K562 (cell line): ENCODE measurements around the gene SDK1. TPM values are rescaled to one million over a fixed set of nuclear protein-coding genes. Genes with fewer than 3 reads are reported as not detected.

Experiments used
- ATAC-seq: fragments of 200-7000 bp; cut with Tn5 transposase; 3 replicates; pipeline ENCODE4 v1.9.1; 2020; ENCODE audit warnings: moderate library complexity
- BruUV-seq: library from RNA; stranded (reverse); fragments of 400-500 nt; replicated peaks from 2 replicates; lab custom pipeline; 2021; lab: Mats Ljungman, UMichigan
- CTCF ChIA-PET: fragments of 300-600 bp; formaldehyde crosslinking; extraction: SDS; loops from one replicate; lab custom pipeline; 2021; ENCODE audit warnings: low intra/inter-chr PET ratio; lab: Yijun Ruan, JAX
- POLR2A ChIA-PET: fragments of 300-600, 350-650 bp; sonication (Branson Sonifier 250); formaldehyde crosslinking; extraction: SDS; loops from one replicate; lab custom pipeline; 2021; ENCODE audit warnings: antibody characterized with exemption, inconsistent platforms; lab: Yijun Ruan, JAX
- DNase-seq, 4 experiments: peaks; one replicate each; pipeline versions ENCODE4 v3.0.0 to v3.0.0-alpha.2; 2011 to 2018; ENCODE audit warnings: low spot score in 3 of 4, mixed read lengths in 3 of 4; ENCODE audit errors: extremely low read depth in 1 of 4
- FAIRE-seq: peaks from 2 replicates; lab custom pipeline; 2011; peaks lifted over from hg19 to GRCh38; lab: Jason Lieb, UNC
- H2AFZ ChIP-seq: 2 replicates; pipeline ENCODE4 v1.6.0; 2011; ENCODE audit warnings: low read depth, low read length, control low read depth, inconsistent platforms
- H3K27ac ChIP-seq: fragments of 200-600 bp; 3 replicates; pipeline ENCODE4 v1.8.0; 2011; ENCODE audit warnings: low read depth, mild to moderate bottlenecking, control low read depth, inconsistent platforms, low read length, moderate library complexity, mixed read lengths; ENCODE audit errors: extremely low read depth
- H3K27me3 ChIP-seq, 2 experiments: fragments of 300-600 bp in 1 of 2; 2 replicates in 1 of 2; 3 replicates in 1 of 2; pipeline versions ENCODE4 v1.6.0 to v1.8.0; 2011; ENCODE audit warnings: inconsistent platforms in 2 of 2, low read length in 2 of 2, mild to moderate bottlenecking in 1 of 2, mixed read lengths in 1 of 2, moderate library complexity in 1 of 2; ENCODE audit not compliant: control insufficient read depth in 2 of 2, insufficient read depth in 2 of 2
- H3K36me3 ChIP-seq: fragments of 300-600 bp; 3 replicates; pipeline ENCODE4 v1.8.0; 2011; ENCODE audit warnings: mild to moderate bottlenecking, low read length, inconsistent platforms; ENCODE audit not compliant: control insufficient read depth, insufficient read depth
- H3K4me1 ChIP-seq, 2 experiments: fragments of 200-600 bp in 1 of 2; replicated peaks in 1 of 2; 2 replicates in 1 of 2; 3 replicates in 1 of 2; pipeline versions ENCODE4 v1.5.1 to v1.8.0; 2011; ENCODE audit warnings: inconsistent platforms in 2 of 2, low read length in 2 of 2, mild to moderate bottlenecking in 1 of 2, mixed read lengths in 1 of 2, moderate library complexity in 1 of 2; ENCODE audit not compliant: control insufficient read depth in 2 of 2, insufficient read depth in 2 of 2
- H3K4me2 ChIP-seq: 2 replicates; pipeline ENCODE4 v1.6.1; 2011; ENCODE audit warnings: low read length, control low read depth, inconsistent platforms, mixed read lengths; ENCODE audit not compliant: insufficient read depth
- H3K4me3 ChIP-seq: fragments of 200-600 bp; sonication (generic), shearing (Covaris generic); 2 replicates; pipeline ENCODE4 v1.5.1; 2016; ENCODE audit warnings: control low read depth, inconsistent platforms
- H3K79me2 ChIP-seq: fragments of 200-600 bp; 3 replicates; pipeline ENCODE4 v1.8.0; 2011; ENCODE audit warnings: low read length, inconsistent platforms; ENCODE audit not compliant: control insufficient read depth, insufficient read depth
- H3K9ac ChIP-seq, 2 experiments: 2 replicates each; pipeline versions ENCODE4 v1.6.0 to v1.6.1; 2011; ENCODE audit warnings: low read depth in 2 of 2, low read length in 2 of 2, control low read depth in 1 of 2, inconsistent platforms in 1 of 2, mild to moderate bottlenecking in 1 of 2, mixed read lengths in 1 of 2; ENCODE audit not compliant: insufficient read depth in 1 of 2
- H3K9me1 ChIP-seq: one replicate; pipeline ENCODE4 v1.6.0; 2011; ENCODE audit warnings: inconsistent platforms, mild to moderate bottlenecking, low read length, moderate library complexity; ENCODE audit not compliant: control insufficient read depth, insufficient read depth
- H3K9me3 ChIP-seq: replicated peaks from 2 replicates; pipeline ENCODE4 v1.5.1; 2011; ENCODE audit warnings: low read depth, low read length, inconsistent platforms; ENCODE audit not compliant: control insufficient read depth, insufficient read depth
- H4K20me1 ChIP-seq: replicated peaks from 2 replicates; pipeline ENCODE4 v1.6.1; 2011; ENCODE audit warnings: low read length, inconsistent platforms, mixed read lengths; ENCODE audit not compliant: control insufficient read depth, insufficient read depth
- ATF7 ChIP-seq: fragments of 450-650 bp; IDR thresholded peaks from 2 replicates; pipeline ENCODE4 v1.7.1; 2014; ENCODE audit warnings: mild to moderate bottlenecking, moderate library complexity
- BCOR ChIP-seq: fragments of 450-650 bp; IDR thresholded peaks from 2 replicates; pipeline ENCODE4 v1.6.1; 2016
- CAMTA2 ChIP-seq: fragments of 250-450 bp; sonication (Bioruptor Pico); conservative IDR thresholded peaks from 2 replicates; pipeline ENCODE4 v1.5.1; 2022
- GTF2F1 ChIP-seq: IDR thresholded peaks from 2 replicates; pipeline ENCODE4 v1.6.1; 2011; ENCODE audit warnings: low read depth, low read length, improper control_type of control experiment
- KDM4B ChIP-seq, 2 experiments: fragments of 450-650 bp in 1 of 2; sonication (generic) in 1 of 2; IDR thresholded peaks; 2 replicates each; pipeline ENCODE4 v1.6.1; 2016 to 2017; ENCODE audit warnings: borderline replicate concordance in 2 of 2, antibody characterized with exemption in 1 of 2, low read depth in 1 of 2, mild to moderate bottlenecking in 1 of 2
- PHF21A ChIP-seq: fragments of 450-650 bp; IDR thresholded peaks from 2 replicates; pipeline ENCODE4 v1.6.1; 2017; ENCODE audit warnings: low read depth, borderline replicate concordance
- SMARCC2 ChIP-seq: fragments of 450-650 bp; IDR thresholded peaks from 2 replicates; pipeline ENCODE4 v1.6.1; 2017; ENCODE audit warnings: antibody characterized with exemption, moderate library complexity, mild to moderate bottlenecking, low read depth
- TOE1 ChIP-seq, 2 experiments: fragments of 450-650 bp in 1 of 2; sonication (generic) in 1 of 2; formaldehyde crosslinking in 1 of 2; IDR thresholded peaks; 2 replicates each; pipeline versions ENCODE4 v1.7.1 to v1.8.0; 2016 to 2022; ENCODE audit warnings: borderline replicate concordance in 2 of 2, mild to moderate bottlenecking in 2 of 2, antibody characterized with exemption in 1 of 2, inconsistent platforms in 1 of 2, low read depth in 1 of 2, missing genetic modification reagents in 1 of 2, moderate library complexity in 1 of 2
- ZBTB17 ChIP-seq: fragments of 450-650 bp; formaldehyde crosslinking; IDR thresholded peaks from 2 replicates; pipeline ENCODE4 v1.4.0; 2020; ENCODE audit warnings: mild to moderate bottlenecking
- ZNF239 ChIP-seq: fragments of 250-450 bp; sonication (Bioruptor Pico); IDR thresholded peaks from 2 replicates; pipeline ENCODE4 v1.4.0; 2020; ENCODE audit warnings: mild to moderate bottlenecking
- ZNF57 ChIP-seq: fragments of 450-650 bp; formaldehyde crosslinking; IDR thresholded peaks from 2 replicates; pipeline ENCODE4 v1.4.0; 2020; ENCODE audit warnings: mild to moderate bottlenecking, moderate library complexity
- ZZZ3 ChIP-seq: fragments of 450-650 bp; IDR thresholded peaks from 2 replicates; pipeline ENCODE4 v1.6.1; 2016; ENCODE audit warnings: antibody characterized with exemption, mild to moderate bottlenecking, moderate library complexity
- WGBS: fragments of 100-300 bp; shearing (Covaris generic); methylation state at CpG from one replicate; pipeline ENCODE4 v1.1.6; 2016; ENCODE audit warnings: low coverage, mixed read lengths; ENCODE audit not compliant: insufficient coverage; ENCODE audit errors: missing lambda C conversion rate; 5-methylcytosine and 5-hydroxymethylcytosine counted together
- in situ Hi-C: fragments of 300-500 bp; cut with MboI; formaldehyde crosslinking; loops from 4 replicates; pipeline ENCODE4 v1.15.0; 2018; ENCODE audit warnings: inconsistent platforms, mixed read lengths
- intact Hi-C: fragments of 100-400 bp; cut with micrococcal nuclease; formaldehyde crosslinking; loops from 2 replicates; pipeline ENCODE4 v1.14.2; 2022
- polyA plus RNA-seq, 8 experiments: library from polyadenylated mRNA; depleted of rRNA in 4 of 8; stranded (reverse) in 5 of 8; unstranded in 3 of 8; fragments of >200 nt; fragmentation: Nextera tagmentation in 2 of 8; fragmentation: Illumina TruSeq in 1 of 8; extraction: Ambion mirVana in 2 of 8; extraction: Trizol in 1 of 8; gene quantifications; 2 replicates each; pipeline versions ENCODE4 v1.2.1 to v1.2.3, GENCODE V29; 2011 to 2014; ENCODE audit warnings: inconsistent platforms in 1 of 8, missing spikeins in 1 of 8
- total RNA-seq, 7 experiments: library from RNA; depleted of rRNA in 6 of 7; stranded (reverse); fragments of >200 nt in 6 of 7; fragmentation: Illumina TruSeq in 2 of 7; extraction: Trizol in 2 of 7; gene quantifications; 2 replicates each; pipeline versions ENCODE4 v1.2.1 to v1.2.3, GENCODE V29; 2011 to 2021; ENCODE audit warnings: low replicate concordance in 1 of 7

Gene SDK1
- total and polyA plus RNA-seq, 9 of the 15 experiments (the other 6 are each of a cell fraction or from before 2014, with no cell fraction given): 0.16 TPM; not detected in 8

DNA sequence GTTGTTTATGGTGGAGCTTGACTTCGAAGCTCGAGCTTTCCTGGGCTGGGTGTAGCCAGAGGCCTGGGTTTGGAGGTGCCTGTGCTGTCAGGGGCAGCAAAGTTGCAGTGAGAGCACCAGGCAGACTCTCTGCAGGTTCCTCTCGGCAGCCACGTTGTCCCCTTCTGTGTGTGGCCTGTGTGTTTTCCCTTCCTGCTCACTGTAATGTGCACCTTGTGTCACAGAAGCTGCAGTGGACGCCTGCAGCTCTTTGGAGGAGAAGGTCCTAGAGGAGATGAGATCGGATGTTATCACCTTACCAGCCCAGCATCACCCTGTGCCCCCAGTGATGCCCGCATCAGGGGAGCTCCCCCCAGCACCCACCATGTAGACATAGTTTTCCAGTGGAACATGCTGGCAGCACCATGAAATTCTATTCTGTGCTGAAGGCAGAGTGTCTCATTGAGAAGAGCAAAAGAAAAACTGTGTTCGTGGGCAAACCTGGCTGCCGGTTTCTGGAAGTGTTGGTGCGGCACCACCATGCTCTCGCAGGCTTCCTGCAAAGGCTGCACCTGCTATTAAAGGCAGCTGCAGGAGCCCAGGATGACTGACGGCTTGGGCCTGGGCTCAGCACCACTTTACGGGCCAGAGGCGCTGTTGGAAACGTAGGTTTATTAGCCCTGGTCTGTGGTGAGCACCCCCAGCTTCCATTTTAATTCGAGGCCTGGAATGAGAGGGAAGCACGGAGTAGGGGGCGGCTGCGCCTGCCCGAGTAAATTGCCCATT, 771.3 kb downstream of the SDK1 start:
- H3K4me1 ChIP-seq: no peaks in the 10 kb centered on the region
- no peak for ATAC-seq
- no peak overlapping the region for H3K9ac ChIP-seq
- H3K27ac ChIP-seq: no peak overlapping the region
- H3K9me3 ChIP-seq: no peaks in the 10 kb centered on the region
- H4K20me1 ChIP-seq: peaks cover 3% of the 10 kb centered on the region; the same call in 1 of the 2 replicates
- H3K79me2 ChIP-seq: no peaks in the 10 kb centered on the region
- H3K4me2 ChIP-seq: no peak overlapping the region
- no peaks in the 10 kb centered on the region for H3K9me1 ChIP-seq
- in situ Hi-C loops (no loop called here), intact Hi-C loops (no loop called here)
- no peaks in the 10 kb centered on the region for H3K36me3 ChIP-seq
- peaks cover 0 to 55% of the 10 kb centered on the region in 2 experiments; a peak in 4 of 5 replicates for H3K27me3 ChIP-seq
- CTCF ChIA-PET: no interaction called here
- no peak overlapping the region for H3K4me3 ChIP-seq
- BruUV-seq: no TSS peak
- no peak for DNase-seq
- no peak for TF ChIP-seq GTF2F1
- no peak for TF ChIP-seq SMARCC2
- no peak for TF ChIP-seq ZNF239 (CRISPR knock-in tag)
- TF ChIP-seq PHF21A: no peak
- no peak for TF ChIP-seq ZBTB17 (CRISPR knock-in tag)
- no peak for TF ChIP-seq ZZZ3
- TF ChIP-seq BCOR: no peak
- TF ChIP-seq ZNF57 (CRISPR knock-in tag): no peak
- TF ChIP-seq TOE1 (IDR thresholded peaks at IDR 0.05; ENCODE audit: borderline replicate concordance): no peak
- no peak for TF ChIP-seq TOE1 (CRISPR knock-in tag; IDR thresholded peaks at IDR 0.05; ENCODE audit: borderline replicate concordance, low read depth)
- no peak for TF ChIP-seq ATF7
- no peak for TF ChIP-seq CAMTA2 (CRISPR knock-in tag)
- no peak for TF ChIP-seq KDM4B (IDR thresholded peaks at IDR 0.05; ENCODE audit: borderline replicate concordance in 2 of 2, low read depth in 1 of 2)
- POLR2A ChIA-PET: no interaction called here
- FAIRE-seq: no peak
- 1% methylated on average over 20 of the region's 20 CpGs for WGBS
- no peak overlapping the region for H2AFZ ChIP-seq
